Cardiac fibroblast (primary cell): ENCODE results near the gene ZNF502.

Experiments
- DNase-seq, 2 donors: peaks; one replicate each; pipeline versions ENCODE4 v3.0.0 to v3.0.0-alpha.2; 2010; ENCODE audit warnings: low read depth in 2 of 2
- H3K4me3 ChIP-seq, 2 donors: replicated peaks in 1 of 2; 1 replicate in 1 of 2; 2 replicates in 1 of 2; pipeline ENCODE4 v1.5.1; 2011; ENCODE audit warnings: low read depth in 2 of 2, low read length in 2 of 2, mild to moderate bottlenecking in 2 of 2, moderate library complexity in 1 of 2
- TF ChIP-seq, protein P1 (sequence below): IDR thresholded peaks from one replicate; pipeline ENCODE4 v1.5.1; 2011; ENCODE audit warnings: low read depth, mild to moderate bottlenecking, low read length, inconsistent platforms

The ZNF502 gene

DNA sequence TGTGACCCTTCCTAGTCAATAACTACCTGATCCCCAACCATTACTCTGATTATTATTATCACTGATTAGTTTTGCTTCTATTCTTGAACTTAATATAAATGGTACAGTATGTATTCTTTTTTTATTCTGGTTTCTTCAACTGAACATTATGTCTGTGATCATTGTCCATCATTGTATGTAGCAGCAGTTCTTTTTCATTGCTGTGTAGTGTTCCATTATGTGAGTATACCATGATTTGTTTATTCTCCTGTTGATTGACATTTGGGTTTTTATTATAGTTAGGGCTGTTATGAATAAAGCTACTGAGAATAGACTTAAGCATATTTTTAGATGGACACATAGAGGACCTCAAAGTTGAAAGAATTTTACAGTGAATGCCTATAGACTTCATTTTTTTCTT lies 51.8 kb downstream of the ZNF502 start:
- TF ChIP-seq, protein P1, sequence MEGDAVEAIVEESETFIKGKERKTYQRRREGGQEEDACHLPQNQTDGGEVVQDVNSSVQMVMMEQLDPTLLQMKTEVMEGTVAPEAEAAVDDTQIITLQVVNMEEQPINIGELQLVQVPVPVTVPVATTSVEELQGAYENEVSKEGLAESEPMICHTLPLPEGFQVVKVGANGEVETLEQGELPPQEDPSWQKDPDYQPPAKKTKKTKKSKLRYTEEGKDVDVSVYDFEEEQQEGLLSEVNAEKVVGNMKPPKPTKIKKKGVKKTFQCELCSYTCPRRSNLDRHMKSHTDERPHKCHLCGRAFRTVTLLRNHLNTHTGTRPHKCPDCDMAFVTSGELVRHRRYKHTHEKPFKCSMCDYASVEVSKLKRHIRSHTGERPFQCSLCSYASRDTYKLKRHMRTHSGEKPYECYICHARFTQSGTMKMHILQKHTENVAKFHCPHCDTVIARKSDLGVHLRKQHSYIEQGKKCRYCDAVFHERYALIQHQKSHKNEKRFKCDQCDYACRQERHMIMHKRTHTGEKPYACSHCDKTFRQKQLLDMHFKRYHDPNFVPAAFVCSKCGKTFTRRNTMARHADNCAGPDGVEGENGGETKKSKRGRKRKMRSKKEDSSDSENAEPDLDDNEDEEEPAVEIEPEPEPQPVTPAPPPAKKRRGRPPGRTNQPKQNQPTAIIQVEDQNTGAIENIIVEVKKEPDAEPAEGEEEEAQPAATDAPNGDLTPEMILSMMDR, result no peak
- no peak overlapping the region for H3K4me3 ChIP-seq
- no peak for DNase-seq

DNA sequence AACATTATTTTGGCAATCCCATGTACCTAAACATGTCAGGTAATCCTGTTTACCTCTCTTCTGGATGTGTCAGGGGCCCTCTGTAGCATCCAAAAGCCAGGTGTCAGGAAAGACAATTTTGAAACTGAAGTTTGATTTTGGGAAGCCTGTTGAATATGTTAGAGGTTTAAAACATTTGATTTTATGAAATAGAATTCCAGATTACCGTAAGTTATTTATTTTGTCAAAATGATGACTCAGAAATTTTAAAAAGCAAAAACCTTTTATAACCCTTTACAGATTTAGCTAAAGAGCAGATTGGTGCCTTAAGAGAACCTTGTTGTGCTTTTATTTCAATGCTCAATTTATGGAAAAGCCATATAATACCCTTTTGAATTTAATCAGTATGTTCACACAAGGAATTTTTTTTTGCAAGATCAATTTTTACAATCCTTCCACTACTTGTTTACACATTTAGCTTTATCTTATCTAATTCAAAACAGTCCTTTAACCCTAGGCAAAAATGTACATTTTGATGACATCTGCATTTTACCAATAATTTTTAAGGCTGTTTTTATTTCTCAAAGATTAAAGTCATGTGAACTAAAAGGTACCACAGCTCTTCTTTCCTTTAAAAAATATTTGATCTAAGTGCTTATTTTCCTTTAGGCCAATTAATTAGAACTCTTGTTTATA lies 59.1 kb downstream of the ZNF502 start:
- no peak for DNase-seq
- TF ChIP-seq, protein P1, result no peak
- no peak overlapping the region for H3K4me3 ChIP-seq

DNA sequence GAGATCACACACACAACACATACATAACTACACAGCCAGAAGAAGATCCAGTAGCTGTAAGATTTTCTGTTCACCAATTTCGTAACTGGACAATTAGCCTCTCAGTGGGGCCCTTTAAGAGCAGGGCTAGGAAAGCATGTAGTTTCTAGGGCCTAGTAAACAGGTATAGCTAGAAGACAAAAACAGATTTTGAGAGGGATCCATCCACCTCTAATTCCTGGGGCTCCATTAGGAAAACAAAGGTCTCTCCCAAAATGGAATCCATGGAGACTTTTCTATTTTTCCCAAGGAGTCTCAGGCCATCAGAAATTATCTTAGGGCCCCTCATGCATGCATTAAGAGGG lies 59.6 kb downstream of the ZNF502 start:
- no peak overlapping the region for H3K4me3 ChIP-seq
- TF ChIP-seq, protein P1, result no peak
- DNase-seq, result no peak
